Measurements from ENCODE around the gene IL10RA. TPM values are rescaled to one million over a fixed set of nuclear protein-coding genes. Genes with fewer than 3 reads are reported as not detected.

The IL10RA gene
- total and polyA plus RNA-seq, 2 of the 4 experiments (the other 2 are of a cell fraction): 0.12 TPM; not detected in 1

GRCh38 chr11:117997406-117997805, 11.2 kb downstream of the IL10RA start:
- H3K23ac ChIP-seq (ENCODE audit: low read depth, low read length): no peak overlapping the region
- no peak overlapping the region for H2AK5ac ChIP-seq (ENCODE audit: low read depth, low read length)
- H3K18ac ChIP-seq (ENCODE audit: low read depth, low read length): no peak overlapping the region
- in situ Hi-C loops (cut with MboI; ENCODE audit: low sequenced_read_pairs) (no loop called here), dilution Hi-C loops (cut with HindIII; ENCODE audit: low sequenced_read_pairs, unreplicated experiment) (no loop called here), intact Hi-C loops (cut with micrococcal nuclease) (no loop called here)
- H3K27ac ChIP-seq (ENCODE audit: insufficient read depth, low read length): no peak overlapping the region
- no peak overlapping the region for H2BK5ac ChIP-seq (ENCODE audit: low read depth, low read length, poor library complexity, severe bottlenecking)
- H4K20me1 ChIP-seq (ENCODE audit: insufficient read depth, low read length): no peaks in the 10 kb centered on the region
- H3K36me3 ChIP-seq (ENCODE audit: control insufficient read depth, insufficient read depth, low read length): no peaks in the 10 kb centered on the region
- WGBS, 2 experiments (ENCODE audit: extremely low coverage in 2 of 2, insufficient read length in 1 of 2): 80% methylated on average over 1 of the region's 2 CpGs; no CpG with 5 or more reads in 1 of the 2 experiments
- no peaks in the 10 kb centered on the region for H3K9me3 ChIP-seq (ENCODE audit: control insufficient read depth, insufficient read depth, low read length)
- CTCF ChIA-PET: no interaction called here
- no peaks in the 10 kb centered on the region for H3K4me1 ChIP-seq (ENCODE audit: control insufficient read depth, insufficient read depth, low read length)
- BruUV-seq (replicated peaks): no TSS peak
- H3K56ac ChIP-seq (ENCODE audit: extremely low read depth, insufficient read depth, low read length): no peak overlapping the region
- H2BK120ac ChIP-seq (ENCODE audit: low read depth, low read length): no peak overlapping the region
- H2AFZ ChIP-seq (replicated peaks; ENCODE audit: low read length, poor library complexity): no peak overlapping the region
- H4K5ac ChIP-seq (ENCODE audit: low read depth, low read length): no peak overlapping the region
- DNase-seq: no peak
- H2BK20ac ChIP-seq (ENCODE audit: low read depth, low read length): no peak overlapping the region
- H3K4me3 ChIP-seq (ENCODE audit: insufficient read depth, low read depth, low read length): no peak overlapping the region
- H3K79me1 ChIP-seq (ENCODE audit: low read depth in 1 of 2, low read length in 2 of 2): no peaks in the 10 kb centered on the region
- H3K9me1 ChIP-seq (ENCODE audit: insufficient read depth, low read length): no peaks in the 10 kb centered on the region
- no peaks in the 10 kb centered on the region; the same call in 1 of the 2 replicates for H3K27me3 ChIP-seq (ENCODE audit: control insufficient read depth, insufficient read depth, low read length)
- no peak overlapping the region for H3K14ac ChIP-seq (replicated peaks; ENCODE audit: low read depth, low read length)
- no peak overlapping the region for H3K4me2 ChIP-seq (ENCODE audit: low read depth, low read length)
- H4K8ac ChIP-seq (ENCODE audit: low read depth in 2 of 2, low read length in 2 of 2): no peak overlapping the region
- no peak overlapping the region for H4K91ac ChIP-seq (ENCODE audit: insufficient read depth, low read depth, low read length)
- no peak overlapping the region for H2BK15ac ChIP-seq (ENCODE audit: low read depth, low read length)
- H3K9ac ChIP-seq (ENCODE audit: low read depth, low read length): no peak overlapping the region
- no peak overlapping the region for H2AK9ac ChIP-seq (replicated peaks; ENCODE audit: low read depth, low read length, poor library complexity)
- POLR2A ChIA-PET (ENCODE audit: unreplicated experiment): no interaction called here
- no peak for TF ChIP-seq RFX5 (IDR thresholded peaks at IDR 0.05; ENCODE audit: low read depth, low read length)
- no peak for TF ChIP-seq RCOR1 (IDR thresholded peaks at IDR 0.05; ENCODE audit: insufficient replicate concordance, low read length)
- no peak for TF ChIP-seq CHD1 (IDR thresholded peaks at IDR 0.05; ENCODE audit: low read depth, low read length)
- TF ChIP-seq, protein P1, sequence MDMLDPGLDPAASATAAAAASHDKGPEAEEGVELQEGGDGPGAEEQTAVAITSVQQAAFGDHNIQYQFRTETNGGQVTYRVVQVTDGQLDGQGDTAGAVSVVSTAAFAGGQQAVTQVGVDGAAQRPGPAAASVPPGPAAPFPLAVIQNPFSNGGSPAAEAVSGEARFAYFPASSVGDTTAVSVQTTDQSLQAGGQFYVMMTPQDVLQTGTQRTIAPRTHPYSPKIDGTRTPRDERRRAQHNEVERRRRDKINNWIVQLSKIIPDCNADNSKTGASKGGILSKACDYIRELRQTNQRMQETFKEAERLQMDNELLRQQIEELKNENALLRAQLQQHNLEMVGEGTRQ (IDR thresholded peaks at IDR 0.05; ENCODE audit: low read depth, low read length): no peak
- TF ChIP-seq MAFK (IDR thresholded peaks at IDR 0.05; ENCODE audit: low read depth, low read length): no peak
- no peak for TF ChIP-seq NFE2L2 (IDR thresholded peaks at IDR 0.05; ENCODE audit: low read depth, low read length)
- H3K4ac ChIP-seq (ENCODE audit: low read depth, low read length): no peak overlapping the region
- no peak for ATAC-seq (ENCODE audit: low read depth)
